Spleen (tissue), 7 donors: ENCODE results near the gene ABTB2.

ENCODE experiments used
- POLR2AphosphoS5 ChIP-seq, 3 donors: sonication (generic); formaldehyde crosslinking; IDR thresholded peaks; one replicate each; pipeline ENCODE4 v1.5.1; 2017; ENCODE audit warnings: antibody characterized with exemption in 3 of 3
- TF ChIP-seq, protein P1 (sequence below), 11 experiments: fragments of 200-600 bp in 7 of 11; fragments of 450-650 bp in 4 of 11; sonication (generic) in 4 of 11; IDR thresholded peaks in 8 of 11; conservative IDR thresholded peaks in 3 of 11; 1 replicate in 7 of 11; 2 replicates in 4 of 11; pipeline versions ENCODE4 v1.4.0 to v1.8.0; 2016 to 2021; ENCODE audit warnings: antibody characterized with exemption in 11 of 11, inconsistent platforms in 4 of 11, mild to moderate bottlenecking in 1 of 11
- donor health status: DM: no; HTN: no; CAD: no; lungs with moderate emphysema.
- donor health status: DM: no; HTN: no; CAD: no.
- donor health status: DM: no; HTN: no; CAD: no.

DNA sequence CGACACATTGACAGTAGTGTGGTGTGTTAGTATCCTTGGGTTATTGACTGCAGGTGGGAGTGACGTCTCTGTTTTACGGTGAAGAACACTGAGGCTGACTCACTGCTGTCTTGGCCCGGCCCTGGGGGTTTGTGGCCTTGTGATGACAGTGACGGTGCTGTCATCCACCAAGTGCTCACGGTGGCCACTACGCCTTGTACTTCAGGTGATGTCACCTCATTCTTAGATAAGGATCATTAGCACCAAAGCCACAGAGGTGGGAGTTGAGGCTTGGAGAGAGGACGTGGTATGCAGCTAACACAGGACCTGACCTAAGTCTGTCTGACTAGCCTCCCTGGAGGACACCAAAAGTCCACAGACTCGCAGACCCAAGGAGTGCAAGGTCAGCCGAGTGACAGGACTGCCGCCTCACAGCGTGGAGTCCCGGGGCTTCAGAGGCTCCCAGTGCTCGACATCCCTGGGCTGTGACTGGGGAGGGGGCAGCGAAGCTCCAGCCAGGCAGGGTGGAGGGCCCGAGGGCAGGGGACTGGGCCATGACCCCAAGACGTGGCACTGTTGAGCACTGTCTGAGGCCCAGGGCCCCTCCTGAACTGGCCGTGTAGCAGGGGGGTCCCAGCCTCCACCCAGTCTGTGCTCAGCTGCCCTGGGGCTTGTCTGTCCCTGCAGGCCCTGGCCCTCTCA is 195.9 kb downstream of the ABTB2 start:
- TF ChIP-seq, protein P1, sequence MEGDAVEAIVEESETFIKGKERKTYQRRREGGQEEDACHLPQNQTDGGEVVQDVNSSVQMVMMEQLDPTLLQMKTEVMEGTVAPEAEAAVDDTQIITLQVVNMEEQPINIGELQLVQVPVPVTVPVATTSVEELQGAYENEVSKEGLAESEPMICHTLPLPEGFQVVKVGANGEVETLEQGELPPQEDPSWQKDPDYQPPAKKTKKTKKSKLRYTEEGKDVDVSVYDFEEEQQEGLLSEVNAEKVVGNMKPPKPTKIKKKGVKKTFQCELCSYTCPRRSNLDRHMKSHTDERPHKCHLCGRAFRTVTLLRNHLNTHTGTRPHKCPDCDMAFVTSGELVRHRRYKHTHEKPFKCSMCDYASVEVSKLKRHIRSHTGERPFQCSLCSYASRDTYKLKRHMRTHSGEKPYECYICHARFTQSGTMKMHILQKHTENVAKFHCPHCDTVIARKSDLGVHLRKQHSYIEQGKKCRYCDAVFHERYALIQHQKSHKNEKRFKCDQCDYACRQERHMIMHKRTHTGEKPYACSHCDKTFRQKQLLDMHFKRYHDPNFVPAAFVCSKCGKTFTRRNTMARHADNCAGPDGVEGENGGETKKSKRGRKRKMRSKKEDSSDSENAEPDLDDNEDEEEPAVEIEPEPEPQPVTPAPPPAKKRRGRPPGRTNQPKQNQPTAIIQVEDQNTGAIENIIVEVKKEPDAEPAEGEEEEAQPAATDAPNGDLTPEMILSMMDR (IDR thresholded peaks at IDR 0.05 in 8 of 11, conservative IDR thresholded peaks at IDR 0.05 in 3 of 11) = no peak
- no peak for TF ChIP-seq POLR2AphosphoS5 (IDR thresholded peaks at IDR 0.05)
